H9 (cell line): ENCODE data around the gene ROPN1. TPM values are rescaled to one million over a fixed set of nuclear protein-coding genes. Genes with fewer than 3 reads are reported as not detected.

Experiments
- DNase-seq: peaks from one replicate; pipeline ENCODE4 v3.0.0-alpha.2; 2017
- H2AFZ ChIP-seq: one replicate; pipeline ENCODE4 v1.6.1; 2013; ENCODE audit warnings: mild to moderate bottlenecking, low read length, control low read depth, moderate library complexity
- H2AK5ac ChIP-seq: 2 replicates; pipeline ENCODE4 v1.6.1; 2013; ENCODE audit warnings: low read length, control low read depth, mixed read lengths; ENCODE audit not compliant: insufficient read length
- H2BK120ac ChIP-seq: one replicate; pipeline ENCODE4 v1.6.1; 2013; ENCODE audit warnings: low read depth, mild to moderate bottlenecking, low read length, control low read depth, inconsistent platforms; ENCODE audit not compliant: poor library complexity, severe bottlenecking
- H2BK12ac ChIP-seq: 2 replicates; pipeline ENCODE4 v1.6.1; 2013; ENCODE audit warnings: low read length, control low read depth, mixed read lengths, low read depth; ENCODE audit not compliant: insufficient read length
- H2BK15ac ChIP-seq: 2 replicates; pipeline ENCODE4 v1.6.1; 2013; ENCODE audit warnings: low read depth, low read length, control low read depth
- H2BK20ac ChIP-seq: one replicate; pipeline ENCODE4 v1.6.1; 2013; ENCODE audit warnings: low read depth, mild to moderate bottlenecking, low read length, control low read depth, inconsistent platforms; ENCODE audit not compliant: poor library complexity, severe bottlenecking
- H2BK5ac ChIP-seq: 2 replicates; pipeline ENCODE4 v1.6.1; 2013; ENCODE audit warnings: low read length, control low read depth, mixed read lengths; ENCODE audit not compliant: insufficient read length
- H3K14ac ChIP-seq: 2 replicates; pipeline ENCODE4 v1.6.1; 2013; ENCODE audit warnings: low read length, control low read depth; ENCODE audit not compliant: insufficient read depth
- H3K18ac ChIP-seq: 2 replicates; pipeline ENCODE4 v1.6.1; 2013; ENCODE audit warnings: low read depth, mild to moderate bottlenecking, mixed read lengths, low read length, control low read depth; ENCODE audit not compliant: insufficient read length
- H3K23ac ChIP-seq: 2 replicates; pipeline ENCODE4 v1.6.1; 2013; ENCODE audit warnings: low read length, control low read depth, mixed read lengths, low read depth; ENCODE audit not compliant: insufficient read length
- H3K23me2 ChIP-seq: 2 replicates; pipeline ENCODE4 v1.6.1; 2013; ENCODE audit warnings: low read depth, mild to moderate bottlenecking, mixed read lengths, low read length, control low read depth; ENCODE audit not compliant: insufficient read length, poor library complexity, severe bottlenecking
- H3K27ac ChIP-seq: 2 replicates; pipeline ENCODE4 v1.5.1; 2013; ENCODE audit warnings: low read length, control low read depth, mixed read lengths, low read depth; ENCODE audit not compliant: insufficient read length
- H3K27me3 ChIP-seq: 2 replicates; pipeline ENCODE4 v1.6.1; 2013; ENCODE audit warnings: low read length, control low read depth, inconsistent platforms; ENCODE audit not compliant: insufficient read depth
- H3K4ac ChIP-seq: 2 replicates; pipeline ENCODE4 v1.6.1; 2013; ENCODE audit warnings: low read depth, mild to moderate bottlenecking, control low read depth, inconsistent platforms, low read length, moderate library complexity
- H3K4me1 ChIP-seq: 2 replicates; pipeline ENCODE4 v1.6.1; 2013; ENCODE audit warnings: low read length, control low read depth, inconsistent platforms; ENCODE audit not compliant: insufficient read depth
- H3K4me2 ChIP-seq: 2 replicates; pipeline ENCODE4 v1.6.1; 2013; ENCODE audit warnings: low read length, control low read depth, mixed read lengths; ENCODE audit not compliant: insufficient read length, insufficient read depth
- H3K56ac ChIP-seq: 2 replicates; pipeline ENCODE4 v1.6.1; 2013; ENCODE audit warnings: low read depth, mild to moderate bottlenecking, mixed read lengths, low read length, control low read depth; ENCODE audit not compliant: insufficient read length
- H3K79me1 ChIP-seq: 2 replicates; pipeline ENCODE4 v1.6.1; 2013; ENCODE audit warnings: low read depth, mild to moderate bottlenecking, moderate library complexity, low read length, control low read depth, inconsistent platforms; ENCODE audit not compliant: insufficient read depth, poor library complexity, severe bottlenecking
- H3K79me2 ChIP-seq: 2 replicates; pipeline ENCODE4 v1.6.1; 2013; ENCODE audit warnings: low read length, control low read depth, inconsistent platforms; ENCODE audit not compliant: insufficient read depth
- H3K9ac ChIP-seq: 2 replicates; pipeline ENCODE4 v1.6.1; 2013; ENCODE audit warnings: low read length, control low read depth, mixed read lengths; ENCODE audit not compliant: insufficient read length; ENCODE audit errors: extremely low read depth
- H3K9me3 ChIP-seq: one replicate; pipeline ENCODE4 v1.6.1; 2013; ENCODE audit warnings: low read depth, low read length, inconsistent platforms; ENCODE audit not compliant: control insufficient read depth
- H3T11ph ChIP-seq: one replicate; pipeline ENCODE4 v1.6.1; 2013; ENCODE audit warnings: mild to moderate bottlenecking, low read length, control low read depth, inconsistent platforms
- H4K20me1 ChIP-seq: one replicate; pipeline ENCODE4 v1.6.1; 2013; ENCODE audit not compliant: control insufficient read depth, insufficient read length, insufficient read depth
- H4K5ac ChIP-seq: 2 replicates; pipeline ENCODE4 v1.6.1; 2013; ENCODE audit warnings: low read depth, mild to moderate bottlenecking, mixed read lengths, low read length, control low read depth; ENCODE audit not compliant: insufficient read length
- H4K8ac ChIP-seq: replicated peaks from 2 replicates; pipeline ENCODE4 v1.6.1; 2013; ENCODE audit warnings: low read length, control low read depth, mixed read lengths, low read depth; ENCODE audit not compliant: insufficient read length
- H4K91ac ChIP-seq: 2 replicates; pipeline ENCODE4 v1.6.1; 2013; ENCODE audit warnings: low read depth, mild to moderate bottlenecking, moderate library complexity, mixed read lengths, low read length, control low read depth; ENCODE audit not compliant: insufficient read length
- H3K27ac Mint-ChIP-seq, 3 experiments: 2 replicates in 2 of 3; 3 replicates in 1 of 3; pipeline ENCODE4 v1.8.0; 2020 to 2021; ENCODE audit warnings: mixed read lengths in 3 of 3, mild to moderate bottlenecking in 1 of 3, moderate library complexity in 1 of 3
- H3K27me3 Mint-ChIP-seq: 2 replicates; pipeline ENCODE4 v1.8.0; 2021; ENCODE audit warnings: low read depth, mild to moderate bottlenecking, moderate library complexity, mixed read lengths
- H3K36me3 Mint-ChIP-seq, 3 experiments: 2 replicates in 2 of 3; 3 replicates in 1 of 3; pipeline ENCODE4 v1.8.0; 2020 to 2021; ENCODE audit warnings: low read depth in 3 of 3, mixed read lengths in 3 of 3; ENCODE audit not compliant: insufficient read depth in 1 of 3
- H3K4me1 Mint-ChIP-seq, 2 experiments: 2 replicates each; pipeline ENCODE4 v1.8.0; 2020; ENCODE audit warnings: mixed read lengths in 2 of 2
- H3K4me3 Mint-ChIP-seq, 2 experiments: 2 replicates in 1 of 2; 3 replicates in 1 of 2; pipeline ENCODE4 v1.8.0; 2020 to 2021; ENCODE audit warnings: mild to moderate bottlenecking in 2 of 2, mixed read lengths in 2 of 2, moderate library complexity in 1 of 2
- H3K9me3 Mint-ChIP-seq, 2 experiments: 2 replicates in 1 of 2; 3 replicates in 1 of 2; pipeline ENCODE4 v1.8.0; 2020; ENCODE audit warnings: mild to moderate bottlenecking in 2 of 2, mixed read lengths in 2 of 2, moderate library complexity in 1 of 2
- CTCF ChIP-seq: fragments of 200-600 bp; sonication (generic); conservative IDR thresholded peaks from 3 replicates; pipeline ENCODE4 v1.8.0; 2021; ENCODE audit warnings: antibody characterized with exemption, mild to moderate bottlenecking
- WGBS: extraction: QIAGEN DNeasy Blood & Tissue Kit; methylation state at CpG from one replicate; pipeline ENCODE4 v1.1.7; 2013; ENCODE audit warnings: missing lambda C conversion rate, low lambda C conversion rate, mixed read lengths; ENCODE audit not compliant: insufficient read length; ENCODE audit errors: extremely low coverage; 5-methylcytosine and 5-hydroxymethylcytosine counted together
- total RNA-seq: library from RNA; stranded (reverse); gene quantifications from 2 replicates; pipeline ENCODE4 v1.2.1, GENCODE V29; 2021

ROPN1 gene
- total RNA-seq, 1 experiment from 2014 or later: not detected

- Histone ChIP-seq H2BK15ac (no peak overlapping the region), H2AFZ (no peak overlapping the region), H3K23ac (no peak overlapping the region), H3K27ac (no peak overlapping the region), H4K91ac (no peak overlapping the region), H3K9me3 (no peaks in the 10 kb centered on the region), H2BK5ac (no peak overlapping the region), H3K18ac (no peak overlapping the region), H3T11ph (no peak overlapping the region), H3K4ac (no peak overlapping the region), H3K23me2 (no peaks in the 10 kb centered on the region), H3K14ac (no peak overlapping the region), H2AK5ac (no peak overlapping the region), H3K56ac (no peak overlapping the region), H4K20me1 (no peaks in the 10 kb centered on the region), H4K5ac (no peak overlapping the region), H3K79me2 (0 out of 2 replicates have a peak, but pooled peaks cover under 1% of the 10 kb centered on the region), H2BK12ac (no peak overlapping the region), H2BK20ac (no peak overlapping the region), H4K8ac (no peak overlapping the region), H3K9ac (no peak overlapping the region), H3K79me1 (no peaks in the 10 kb centered on the region), H3K27me3 (no peaks in the 10 kb centered on the region), H3K4me2 (no peak overlapping the region), H3K4me1 (no peaks in the 10 kb centered on the region), H2BK120ac (no peak overlapping the region)
- no peak for TF ChIP-seq CTCF
- H3K27me3 Mint-ChIP-seq: no peaks in the 10 kb centered on the region
- peaks cover 7 to 58% (median 57%) of the 10 kb centered on the region in 3 experiments; a peak in 5 of 7 replicates for H3K36me3 Mint-ChIP-seq
- H3K4me3 Mint-ChIP-seq: no peak overlapping the region
- no peaks in the 10 kb centered on the region for H3K9me3 Mint-ChIP-seq
- DNase-seq: no peak
- no CpG with 5 or more reads among the region's 4 CpGs for WGBS
- no peak overlapping the region for H3K27ac Mint-ChIP-seq
- no peaks in the 10 kb centered on the region for H3K4me1 Mint-ChIP-seq
These were observed 38.9 kb downstream of the ROPN1 start for GRCh38 chr3:123952844-123953520.
